ENCODE data around the gene MSGN1. TPM values are rescaled to one million over a fixed set of nuclear protein-coding genes. Genes with fewer than 3 reads are reported as not detected.

MSGN1 gene
- total RNA-seq, 1 donor from 2014 or later, result not detected

DNA sequence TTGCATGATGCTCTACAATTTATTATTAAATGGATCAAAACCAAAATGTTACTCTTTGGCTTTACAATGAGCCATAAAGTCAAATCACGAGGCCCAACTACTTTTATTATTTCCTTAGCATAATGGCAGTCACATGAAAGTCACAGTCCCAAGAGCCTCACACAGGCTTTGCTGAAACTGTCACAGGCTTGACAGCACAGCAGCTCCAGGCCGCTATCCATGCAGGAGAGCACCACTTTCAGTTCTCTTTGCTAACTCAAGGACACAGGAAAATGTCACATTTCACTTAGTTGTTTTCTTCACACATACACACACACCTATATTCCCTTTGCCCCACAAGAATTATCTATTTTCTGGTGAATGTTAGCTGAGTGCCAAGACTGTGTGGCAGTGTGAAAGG lies 11.1 kb upstream of the MSGN1 start:
- intact Hi-C loops (cut with micrococcal nuclease), result no loop called here

DNA sequence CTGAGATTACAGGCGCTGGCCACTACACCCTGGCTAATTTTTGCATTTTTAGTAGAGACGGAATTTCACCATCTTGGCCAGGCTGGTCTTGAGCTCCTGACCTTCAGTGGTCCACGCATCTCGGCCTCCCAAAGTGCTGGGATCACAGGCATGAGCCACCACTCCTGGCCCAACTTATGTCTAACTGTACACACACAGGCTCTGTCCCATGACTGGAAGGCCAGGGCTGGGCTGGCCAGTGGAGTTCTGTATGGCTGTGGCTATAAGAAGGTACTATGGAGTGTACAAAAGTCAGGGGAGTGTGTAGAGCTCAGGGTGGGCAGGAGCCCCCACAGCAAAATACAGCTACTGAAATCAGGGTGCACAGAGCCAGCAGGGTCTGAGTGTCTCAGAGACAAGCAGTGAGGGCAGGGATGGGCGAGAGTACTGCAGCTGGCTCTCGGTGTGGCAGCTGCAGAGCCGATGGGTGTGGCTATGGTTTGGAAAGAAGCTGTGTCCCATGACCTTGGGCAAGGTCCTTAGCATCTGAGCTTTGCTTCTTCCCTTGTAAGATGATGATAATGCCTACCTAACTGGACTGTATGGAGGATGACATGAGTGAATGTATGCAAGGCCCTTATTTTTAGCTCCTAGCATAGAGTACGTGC lies 10.4 kb upstream of the MSGN1 start:
- intact Hi-C loops (cut with micrococcal nuclease), result no loop called here

DNA sequence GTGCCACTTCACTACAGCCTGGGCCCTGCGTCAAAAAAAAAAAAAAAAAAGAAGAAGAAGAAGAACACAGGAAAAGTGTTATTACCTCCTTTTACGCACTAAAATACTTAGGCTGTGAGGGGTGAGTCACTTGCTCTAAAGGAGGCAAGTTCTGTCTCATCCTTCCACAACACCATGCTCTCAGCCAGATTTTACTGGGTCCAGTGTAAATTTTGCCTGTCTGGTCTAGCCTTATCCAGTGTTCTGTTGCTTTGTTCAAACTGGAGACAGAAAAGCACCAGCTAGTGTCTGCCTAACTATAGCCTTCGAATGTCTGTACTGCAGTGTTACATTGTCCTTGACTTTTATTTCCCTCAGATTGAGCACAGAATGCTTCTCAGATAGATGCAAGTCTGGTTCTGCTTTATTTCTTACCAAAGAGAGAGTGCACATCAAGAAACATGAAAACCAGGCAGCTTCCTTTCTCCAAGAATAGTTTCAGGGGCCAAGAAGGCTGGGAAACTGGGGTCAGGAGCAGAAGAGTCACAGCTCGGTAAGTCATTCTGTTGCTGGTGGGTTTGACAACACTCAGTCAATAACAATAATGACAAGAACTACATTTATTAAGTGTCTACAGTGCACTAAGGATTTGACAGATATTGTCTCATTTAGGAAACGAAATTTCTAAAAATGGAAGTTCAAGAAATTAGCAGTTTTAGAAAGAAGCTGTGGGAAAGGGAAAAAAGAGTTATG lies 3.1 kb upstream of the MSGN1 start:
- intact Hi-C loops (cut with micrococcal nuclease), result no loop called here

DNA sequence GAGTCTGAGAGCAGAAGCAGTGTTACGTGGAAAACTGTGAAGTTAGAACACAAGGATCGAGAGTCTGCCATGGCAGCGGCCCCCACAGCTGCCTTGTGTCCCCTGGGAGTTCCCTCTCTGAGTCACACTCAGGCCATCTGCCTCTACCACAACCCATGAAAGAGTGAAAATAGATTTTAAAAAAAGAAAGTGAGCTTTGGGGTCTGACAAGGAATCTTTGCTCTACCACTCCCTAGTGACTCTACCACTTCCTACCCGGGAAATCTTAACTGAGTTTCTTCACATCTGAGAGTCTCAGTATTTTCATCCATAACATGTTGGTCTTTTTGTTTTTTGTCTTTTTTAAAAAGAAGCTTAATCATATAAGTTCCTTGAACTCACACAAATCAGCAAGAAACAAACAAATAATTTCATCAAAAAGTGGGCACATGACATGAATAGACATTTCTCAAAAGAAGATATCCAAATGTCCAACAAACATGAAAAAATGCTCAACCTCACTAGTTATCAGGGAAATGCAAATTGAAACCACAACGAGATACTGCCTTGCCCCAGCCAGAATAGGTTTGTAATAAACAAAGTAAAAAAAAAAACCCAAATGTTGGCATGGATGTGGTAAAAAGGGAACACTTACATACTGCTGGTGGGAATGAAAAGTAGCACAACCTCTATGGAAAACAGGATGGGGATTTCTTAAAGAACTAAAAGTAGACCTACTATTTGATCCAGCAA lies 2.4 kb upstream of the MSGN1 start:
- intact Hi-C loops (cut with micrococcal nuclease), result no loop called here

DNA sequence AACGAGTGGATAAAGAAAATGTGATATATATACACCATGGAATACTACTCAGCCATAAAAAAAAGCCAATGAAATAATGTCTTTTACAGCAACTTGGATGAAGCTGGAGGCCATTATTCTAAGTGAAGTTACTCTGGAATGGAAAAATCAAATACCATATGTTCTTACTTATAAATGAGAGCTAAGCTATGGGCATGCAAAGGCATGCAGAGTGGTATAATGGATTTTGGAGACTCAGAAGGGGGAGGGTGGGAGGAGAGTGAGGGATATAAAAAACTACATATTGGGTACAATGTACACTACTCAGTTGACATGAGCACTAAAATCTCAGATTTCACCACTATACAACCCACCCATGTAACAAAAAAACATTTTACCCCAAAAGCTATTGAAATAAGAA lies 1.7 kb upstream of the MSGN1 start:
- intact Hi-C loops (cut with micrococcal nuclease), result no loop called here

DNA sequence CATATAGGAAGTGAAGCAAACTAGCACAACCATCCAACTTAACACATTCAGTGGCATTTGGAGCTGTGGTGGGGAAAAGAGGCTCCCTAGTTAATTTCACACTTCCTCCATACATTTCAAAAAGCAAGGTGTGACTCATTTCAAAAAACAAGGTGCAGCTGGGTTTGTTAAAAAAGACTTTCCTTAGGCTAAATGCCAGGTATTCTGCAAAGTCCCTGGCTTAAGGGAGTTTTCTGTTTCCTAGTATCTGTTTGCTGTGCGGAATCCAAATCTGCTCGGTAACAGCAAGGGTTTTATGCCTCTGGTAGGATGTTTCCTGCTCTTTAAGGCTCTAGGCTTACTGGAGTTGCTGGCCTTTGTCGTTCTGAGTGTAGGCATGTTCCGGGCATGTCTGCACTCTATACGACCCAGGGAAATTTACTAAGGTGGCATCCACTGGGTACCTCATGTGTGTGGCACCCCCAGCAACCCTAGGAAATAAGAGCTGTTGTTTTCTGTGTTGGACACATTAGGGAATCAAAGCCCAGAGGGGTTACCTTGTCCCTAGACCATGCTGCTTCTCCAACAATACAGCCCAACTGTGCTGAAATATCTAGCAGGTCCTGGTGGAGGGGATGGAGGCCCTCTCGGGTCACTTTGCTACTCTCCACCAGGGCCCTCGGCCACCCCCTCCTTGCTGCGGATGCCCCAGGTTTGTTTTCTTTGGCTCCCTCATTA lies 634 bp upstream of the MSGN1 start:
- intact Hi-C loops (cut with micrococcal nuclease), result no loop called here

DNA sequence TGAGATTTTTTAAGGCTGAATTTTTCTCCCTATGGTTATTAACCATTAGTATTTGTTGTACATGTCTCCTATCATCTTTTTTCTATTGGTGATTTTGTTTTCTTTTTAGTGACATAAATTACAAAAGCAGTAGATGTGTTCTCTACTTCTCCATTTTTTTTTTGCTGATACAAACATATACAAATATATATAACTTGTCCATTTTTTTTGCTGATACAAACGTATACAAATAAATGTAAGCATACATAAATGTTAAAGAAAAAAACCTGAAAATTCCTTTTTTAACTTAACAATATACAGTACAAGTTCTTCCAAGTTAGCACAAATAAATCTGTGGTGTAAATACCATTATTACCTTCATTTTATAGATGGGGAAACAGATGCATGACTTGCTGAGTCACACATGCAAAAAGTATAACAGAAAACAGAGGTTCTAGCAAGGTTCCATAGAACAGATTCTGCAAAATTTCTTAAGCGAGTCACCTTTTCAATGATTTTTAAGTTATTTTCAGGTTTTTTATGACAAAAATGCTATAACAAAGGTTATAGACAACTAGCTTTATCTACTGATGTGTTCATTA lies 2.1 kb downstream of the MSGN1 start:
- intact Hi-C loops (cut with micrococcal nuclease), result no loop called here

DNA sequence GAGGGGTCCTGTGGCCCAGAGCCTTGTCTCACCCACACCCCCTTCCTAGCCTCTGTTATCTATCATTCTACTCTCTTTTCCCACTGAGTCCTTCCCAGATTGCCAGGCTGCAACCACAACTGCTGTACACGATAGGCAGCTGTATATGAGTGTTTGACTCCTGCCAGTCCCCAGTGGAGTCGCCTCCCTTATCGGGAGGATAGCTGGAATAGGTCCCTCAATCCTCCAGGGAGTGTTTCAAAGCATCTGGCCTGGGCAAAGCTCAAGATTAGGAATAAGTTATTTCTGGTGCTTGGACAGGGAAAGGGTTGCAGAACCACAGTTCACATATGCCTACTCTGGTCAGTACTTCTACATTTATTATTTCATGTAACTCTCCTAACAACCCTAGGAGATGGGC lies 4.8 kb downstream of the MSGN1 start:
- intact Hi-C loops (cut with micrococcal nuclease), result no loop called here

DNA sequence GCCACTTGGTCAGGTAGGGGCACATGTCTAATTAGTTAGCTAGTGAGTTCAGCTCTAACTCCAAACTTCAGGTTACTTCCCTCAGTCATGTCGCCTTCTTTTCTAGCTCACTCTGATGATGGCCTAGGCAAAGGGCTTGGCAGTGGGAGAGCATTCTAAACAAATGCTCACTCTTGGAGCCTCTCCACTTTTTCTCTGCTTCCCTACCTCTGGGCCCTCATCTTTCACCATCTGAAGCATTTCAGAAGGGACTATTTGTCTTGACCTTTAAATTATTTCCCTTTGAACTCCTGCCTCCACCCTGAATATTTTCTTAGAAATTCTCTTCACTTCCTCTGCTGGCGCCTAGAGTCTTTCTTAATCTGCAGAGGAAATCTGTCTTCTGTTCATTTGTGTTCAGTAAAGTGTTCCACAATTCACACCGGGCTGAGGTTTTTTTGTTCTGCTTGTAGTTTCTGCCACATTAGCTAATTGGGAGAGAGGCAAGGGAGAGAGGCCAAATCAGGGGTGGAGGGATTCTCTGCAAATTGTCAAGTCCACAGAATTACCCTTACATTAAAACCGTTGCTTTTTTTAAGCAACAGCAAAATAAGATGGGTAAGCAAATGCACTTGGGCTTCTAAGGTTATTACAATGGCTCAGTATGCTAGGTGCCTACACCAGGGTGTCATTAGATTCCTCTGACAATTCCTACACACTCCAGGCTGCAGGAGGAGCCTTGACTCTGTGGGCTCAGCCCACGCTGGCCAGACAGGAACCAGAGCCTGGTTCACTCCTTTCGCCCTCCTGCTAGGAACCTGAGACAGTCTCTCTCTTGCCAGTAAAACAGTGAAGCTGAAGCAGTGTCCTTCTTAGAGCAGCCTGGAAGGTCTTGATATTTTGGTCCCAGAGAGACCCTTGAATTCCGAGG lies 5.5 kb downstream of the MSGN1 start:
- intact Hi-C loops (cut with micrococcal nuclease), result loop anchor here (2.0 kb wide), 1 partner anchor 67 kb away; the partner anchor contains the start of gene GEN1

DNA sequence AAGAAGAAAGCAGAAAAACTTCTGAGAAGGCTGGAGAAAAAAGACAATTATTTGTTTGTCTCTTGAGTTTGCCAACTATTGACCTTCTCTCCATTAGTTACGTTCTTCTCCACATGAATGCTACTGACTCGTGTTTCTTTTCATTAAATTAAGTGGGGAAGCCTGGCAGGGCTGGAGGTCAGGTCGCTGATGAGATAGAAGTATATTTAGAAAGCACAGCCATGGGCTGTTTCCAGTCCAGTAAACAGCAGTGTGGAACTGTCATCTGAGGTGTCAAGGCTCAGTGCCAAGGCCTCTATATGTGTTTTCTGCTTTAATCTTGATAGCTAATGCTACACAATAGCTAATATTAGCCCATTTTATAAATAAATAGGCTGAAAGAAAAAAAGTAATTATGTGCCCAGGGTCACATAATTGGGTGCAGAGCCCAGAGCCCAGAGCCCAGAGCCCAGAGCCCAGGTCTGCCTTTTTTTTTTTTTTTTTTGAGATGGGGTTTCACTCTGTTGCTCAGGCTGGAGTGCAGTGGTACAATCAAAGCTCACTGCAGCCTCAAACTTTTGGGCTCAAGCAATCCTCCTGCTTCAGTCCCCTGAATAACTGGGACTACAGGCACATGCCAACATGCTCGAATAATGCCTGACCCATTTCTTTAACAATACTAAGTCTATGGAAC lies 6.3 kb downstream of the MSGN1 start:
- intact Hi-C loops (cut with micrococcal nuclease), result loop anchor here (2.0 kb wide), 1 partner anchor 68 kb away; the partner anchor contains the start of gene GEN1

DNA sequence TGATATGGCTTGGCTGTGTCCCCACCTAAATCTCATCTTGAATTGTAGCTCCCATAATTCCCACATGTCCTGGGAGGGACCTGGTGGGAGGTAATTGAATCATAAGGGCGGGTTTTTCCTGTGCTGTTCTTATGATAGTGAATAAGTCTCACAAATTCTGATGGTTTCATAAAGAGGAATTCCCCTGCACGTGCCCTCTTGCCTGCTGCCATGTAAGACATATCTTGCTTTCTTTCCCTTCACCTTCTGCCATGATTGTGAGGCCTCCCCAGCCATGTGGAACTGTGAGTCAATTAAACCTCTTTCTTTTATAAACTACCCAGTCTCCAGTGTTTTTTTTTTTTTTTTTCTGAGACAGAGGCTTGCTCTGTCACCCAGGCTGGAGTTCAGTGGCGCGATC lies 7.4 kb downstream of the MSGN1 start:
- intact Hi-C loops (cut with micrococcal nuclease), result loop anchor here (2.0 kb wide), 1 partner anchor 69 kb away; the partner anchor contains the start of gene GEN1

DNA sequence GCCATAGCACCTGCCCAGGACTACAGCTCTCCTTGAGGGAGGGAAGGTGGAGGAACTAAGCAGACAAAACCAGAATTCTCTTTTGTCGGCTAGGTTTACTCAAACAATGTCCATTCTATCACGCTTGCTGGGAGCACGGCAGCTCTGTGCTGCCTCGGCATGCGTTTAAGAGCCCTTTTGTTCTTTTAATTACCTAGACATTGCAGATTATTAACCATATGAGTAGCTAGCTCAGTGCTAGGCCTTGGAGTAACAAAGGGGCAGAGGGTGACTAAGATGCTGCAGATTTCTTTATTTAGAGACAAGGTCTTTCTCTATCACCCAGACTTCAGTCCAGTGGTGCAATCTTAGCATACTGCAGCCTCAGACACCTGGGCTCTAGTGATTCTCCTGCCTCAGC lies 11.1 kb downstream of the MSGN1 start:
- intact Hi-C loops (cut with micrococcal nuclease), result no loop called here

DNA sequence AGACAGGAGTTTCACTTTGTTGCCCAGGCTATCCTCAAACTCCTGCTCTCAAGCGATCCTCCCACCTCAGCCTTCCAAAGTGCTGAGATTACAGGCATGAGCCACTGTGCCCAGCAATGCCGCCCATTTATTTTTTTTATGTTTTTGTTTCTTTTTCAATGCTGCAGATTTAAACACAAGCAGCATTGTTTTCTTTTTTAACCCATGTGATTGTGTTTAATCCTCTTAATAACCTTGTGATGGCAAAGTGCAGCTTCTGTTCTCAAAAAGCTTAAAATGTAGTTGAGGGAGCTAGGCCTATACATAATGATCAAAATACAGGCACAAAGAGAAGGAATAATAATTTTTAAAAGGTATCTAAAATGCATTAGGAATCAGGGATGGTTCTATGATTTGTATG lies 11.5 kb downstream of the MSGN1 start:
- intact Hi-C loops (cut with micrococcal nuclease), result no loop called here

DNA sequence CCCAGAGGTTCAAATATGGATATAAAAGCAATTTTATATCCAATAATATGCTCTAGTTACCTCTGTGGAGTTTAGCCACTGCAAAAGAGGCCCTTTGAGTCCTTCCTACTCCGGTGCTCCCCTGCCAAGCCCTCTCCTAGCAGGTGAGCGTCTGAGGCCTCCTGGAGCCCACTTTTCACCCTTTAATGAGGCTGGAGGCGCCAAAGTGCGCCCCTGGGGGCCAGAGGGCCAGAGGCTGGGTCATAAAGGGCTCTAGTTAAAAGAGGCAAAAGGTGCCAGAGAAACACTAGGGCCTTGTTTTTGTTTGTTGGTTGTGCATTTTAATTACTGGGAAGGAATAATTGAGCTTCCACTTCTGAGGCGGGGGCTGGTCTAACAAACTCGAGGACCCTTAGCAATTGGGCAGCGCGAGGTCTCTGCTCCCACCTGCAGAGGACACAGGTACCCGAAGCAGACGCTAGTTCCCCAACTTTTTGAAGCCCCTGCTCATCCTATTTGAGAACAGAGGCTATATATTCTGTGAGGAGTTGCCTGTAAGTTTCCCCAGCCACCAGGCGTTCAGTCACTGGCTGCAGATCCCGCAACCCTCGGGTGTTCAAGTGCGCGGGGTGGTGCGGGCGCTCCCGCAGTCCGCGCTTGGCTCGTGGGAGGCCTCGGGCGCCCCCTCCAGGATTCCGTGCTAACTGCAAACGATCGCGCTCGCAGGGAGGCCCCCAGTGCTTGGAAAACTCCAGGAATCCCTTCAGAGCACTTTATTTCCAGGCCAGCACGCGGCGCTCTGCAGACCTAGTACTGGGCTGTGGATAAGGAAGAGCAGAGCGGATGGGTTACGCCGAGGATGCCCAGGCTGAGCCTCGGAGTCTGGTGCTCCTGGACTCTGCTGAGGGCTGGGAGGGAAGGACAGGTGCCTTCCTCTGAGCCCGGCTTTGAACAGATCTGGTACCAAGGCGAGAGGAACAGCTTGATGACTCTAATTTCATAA lies 14.1 kb downstream of the MSGN1 start:
- intact Hi-C loops (cut with micrococcal nuclease), result loop anchor here (1.0 kb wide), 3 partner anchors 77 to 184 kb away; partner anchors contain the start of gene SMC6

DNA sequence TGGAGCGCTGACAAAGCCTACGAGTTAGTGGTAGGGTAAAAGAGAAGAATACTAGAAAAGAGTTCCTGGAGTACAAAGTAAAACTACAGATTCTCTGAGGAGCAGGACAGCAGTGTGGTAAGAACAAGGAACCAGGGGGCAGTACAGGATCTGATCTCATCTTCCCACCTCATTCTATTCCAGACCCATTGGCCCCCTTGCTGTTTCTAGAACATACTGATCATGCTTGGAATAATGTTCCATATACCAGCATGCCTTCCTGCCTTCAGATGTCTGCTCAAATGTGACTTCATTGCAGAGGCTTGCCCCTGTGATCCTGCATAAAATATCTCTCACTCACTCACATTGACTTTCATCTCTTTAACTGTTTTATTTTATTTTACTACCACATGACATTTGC lies 19.3 kb downstream of the MSGN1 start:
- intact Hi-C loops (cut with micrococcal nuclease), result no loop called here

DNA sequence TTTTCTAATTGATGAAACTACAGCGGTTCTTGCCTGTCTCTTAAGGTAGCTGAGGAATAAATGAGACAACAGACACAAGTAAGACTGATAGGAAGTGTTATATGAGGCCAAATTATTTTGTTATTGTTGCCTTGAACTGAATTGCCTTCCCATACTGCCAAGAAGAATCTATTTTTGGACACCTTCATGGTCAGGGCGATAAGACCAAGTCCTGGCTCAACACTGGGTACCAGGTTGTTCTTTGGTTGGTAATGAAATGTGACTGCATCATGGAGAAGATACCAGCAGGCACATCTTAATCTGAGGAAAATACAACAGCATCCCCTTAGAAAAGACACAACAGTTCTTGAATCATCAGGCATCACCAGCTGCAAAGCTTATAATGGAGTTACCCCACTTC lies 23.7 kb downstream of the MSGN1 start:
- intact Hi-C loops (cut with micrococcal nuclease), result no loop called here

DNA sequence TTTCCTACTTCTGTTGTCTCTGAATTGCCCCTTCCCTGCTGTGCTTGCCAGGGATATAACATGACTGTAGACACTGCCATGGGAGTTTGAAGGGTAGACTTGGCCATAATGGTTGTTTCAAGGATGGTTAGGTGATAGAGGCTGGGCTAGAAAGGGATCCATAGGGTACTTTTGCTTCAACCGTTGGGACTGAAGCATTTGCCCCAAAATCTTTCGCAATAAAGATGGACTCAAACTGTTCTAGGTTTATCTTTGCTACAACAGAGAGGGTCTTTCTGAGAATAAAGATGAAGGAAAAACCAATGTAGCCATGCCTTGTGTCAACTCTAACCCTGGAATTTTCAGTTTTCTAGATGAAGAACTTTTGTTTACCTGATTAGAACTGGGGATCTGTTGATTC lies 27.2 kb downstream of the MSGN1 start:
- intact Hi-C loops (cut with micrococcal nuclease), result no loop called here

DNA sequence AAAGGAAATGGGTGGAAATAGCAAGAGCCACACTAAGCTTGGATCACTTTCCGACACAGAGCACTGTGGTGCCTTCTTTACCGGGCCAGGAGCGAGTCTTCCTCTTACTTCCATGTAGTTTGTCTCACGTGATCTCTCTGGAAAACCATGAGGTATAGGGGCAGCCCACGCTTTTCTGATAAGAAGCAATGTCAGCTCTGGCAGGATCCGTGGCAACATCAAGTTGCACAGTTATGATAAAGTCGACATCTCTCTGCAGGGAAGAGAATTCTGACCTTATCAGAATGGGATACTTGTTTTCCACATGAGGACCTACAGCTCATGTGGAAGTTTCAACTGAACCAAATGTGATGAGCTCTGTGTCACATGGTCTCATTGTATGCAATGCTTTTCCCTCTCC lies 29.5 kb downstream of the MSGN1 start:
- intact Hi-C loops (cut with micrococcal nuclease), result no loop called here

All from T-helper 1 cell treated with Interleukin-12 subunit alpha and Interleukin-12 subunit beta and Interleukin-4 antibody, amounts not matched to agents 30 ng/mL and 1 ng/mL, for 36 hours (primary cell).